ENCODE results near the gene CEP68. TPM values are rescaled to one million over a fixed set of nuclear protein-coding genes. Genes with fewer than 3 reads are reported as not detected.

The CEP68 gene
- total RNA-seq, 1 donor from 2014 or later: 38.3 TPM

GRCh38 chr2:65096948-65097347, 40.7 kb downstream of the CEP68 start:
- no peak overlapping the region for H3K27ac Mint-ChIP-seq (ENCODE audit: unreplicated experiment)
- TF ChIP-seq CTCF (IDR thresholded peaks at IDR 0.05; ENCODE audit: partially characterized antibody, unreplicated experiment): no peak
- no peaks in the 10 kb centered on the region for H3K27me3 Mint-ChIP-seq (ENCODE audit: unreplicated experiment)
- peaks cover 5% of the 10 kb centered on the region for H3K36me3 Mint-ChIP-seq (ENCODE audit: unreplicated experiment)
- H3K4me3 Mint-ChIP-seq (ENCODE audit: unreplicated experiment): no peak overlapping the region
- H3K4me1 Mint-ChIP-seq (ENCODE audit: low read depth, unreplicated experiment): no peaks in the 10 kb centered on the region
- DNase-seq: no peak
- peaks cover 3% of the 10 kb centered on the region for H3K9me3 Mint-ChIP-seq (ENCODE audit: unreplicated experiment)

- Mint-ChIP-seq H3K27ac (ENCODE audit: unreplicated experiment) (no peak overlapping the region), H3K4me3 (ENCODE audit: unreplicated experiment) (no peak overlapping the region), H3K4me1 (ENCODE audit: low read depth, unreplicated experiment) (no peaks in the 10 kb centered on the region), H3K9me3 (ENCODE audit: unreplicated experiment) (peaks cover 3% of the 10 kb centered on the region), H3K27me3 (ENCODE audit: unreplicated experiment) (no peaks in the 10 kb centered on the region), H3K36me3 (ENCODE audit: unreplicated experiment) (peaks cover 2% of the 10 kb centered on the region)
- no peak for TF ChIP-seq CTCF (IDR thresholded peaks at IDR 0.05; ENCODE audit: partially characterized antibody, unreplicated experiment)
- no peak for DNase-seq
Measured at GRCh38 chr2:65097844-65098243, 41.6 kb downstream of the CEP68 start.

DNA sequence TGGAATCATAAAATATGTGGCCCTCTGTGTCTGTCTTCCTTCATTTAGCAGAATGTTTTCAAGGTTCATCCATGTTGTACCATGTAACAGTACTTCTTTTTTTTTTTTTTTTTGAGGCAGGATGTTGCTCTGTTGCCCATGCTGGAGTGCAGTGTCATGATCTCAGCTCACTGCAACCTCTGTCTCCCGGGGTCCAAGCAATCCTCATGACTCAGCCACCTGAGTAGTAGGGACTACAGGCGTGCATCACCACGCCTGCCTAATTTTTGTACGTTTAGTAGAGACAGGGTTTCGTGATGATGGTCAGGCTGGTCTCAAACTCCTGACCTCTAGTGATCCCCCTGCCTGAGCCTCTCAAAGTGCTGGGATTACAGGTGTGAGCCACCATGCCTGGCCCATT, 42.5 kb downstream of the CEP68 start:
- Mint-ChIP-seq H3K9me3 (ENCODE audit: unreplicated experiment) (peaks cover 3% of the 10 kb centered on the region), H3K27ac (ENCODE audit: unreplicated experiment) (no peak overlapping the region), H3K36me3 (ENCODE audit: unreplicated experiment) (no peaks in the 10 kb centered on the region), H3K27me3 (ENCODE audit: unreplicated experiment) (no peaks in the 10 kb centered on the region), H3K4me1 (ENCODE audit: low read depth, unreplicated experiment) (no peaks in the 10 kb centered on the region), H3K4me3 (ENCODE audit: unreplicated experiment) (no peak overlapping the region)
- DNase-seq: no peak
- TF ChIP-seq CTCF (IDR thresholded peaks at IDR 0.05; ENCODE audit: partially characterized antibody, unreplicated experiment): no peak

DNA sequence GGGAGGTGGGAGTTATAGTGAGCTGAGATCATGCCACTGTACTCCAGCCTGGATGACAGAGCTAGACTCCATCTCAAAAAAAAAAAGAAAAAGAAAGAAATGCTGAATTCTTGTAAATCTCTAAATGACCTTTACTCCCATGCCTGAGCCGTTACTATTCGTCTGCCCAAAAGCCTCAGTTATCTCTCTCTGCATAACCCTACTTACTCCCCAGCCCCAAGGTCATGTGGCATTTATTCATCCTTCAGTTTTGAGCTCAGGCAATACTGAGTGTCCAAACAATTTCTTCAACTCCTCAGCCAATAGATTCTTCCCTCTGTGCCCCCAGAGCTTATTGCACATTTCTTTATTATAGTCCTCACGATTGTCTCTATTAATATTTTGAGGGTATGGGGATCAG, 44.9 kb downstream of the CEP68 start:
- Mint-ChIP-seq H3K27ac (ENCODE audit: unreplicated experiment) (no peak overlapping the region), H3K4me1 (ENCODE audit: low read depth, unreplicated experiment) (peaks cover 3% of the 10 kb centered on the region), H3K4me3 (ENCODE audit: unreplicated experiment) (no peak overlapping the region), H3K36me3 (ENCODE audit: unreplicated experiment) (no peaks in the 10 kb centered on the region), H3K9me3 (ENCODE audit: unreplicated experiment) (peaks cover 1% of the 10 kb centered on the region), H3K27me3 (ENCODE audit: unreplicated experiment) (no peaks in the 10 kb centered on the region)
- DNase-seq: no peak
- TF ChIP-seq CTCF (IDR thresholded peaks at IDR 0.05; ENCODE audit: partially characterized antibody, unreplicated experiment): no peak

DNA sequence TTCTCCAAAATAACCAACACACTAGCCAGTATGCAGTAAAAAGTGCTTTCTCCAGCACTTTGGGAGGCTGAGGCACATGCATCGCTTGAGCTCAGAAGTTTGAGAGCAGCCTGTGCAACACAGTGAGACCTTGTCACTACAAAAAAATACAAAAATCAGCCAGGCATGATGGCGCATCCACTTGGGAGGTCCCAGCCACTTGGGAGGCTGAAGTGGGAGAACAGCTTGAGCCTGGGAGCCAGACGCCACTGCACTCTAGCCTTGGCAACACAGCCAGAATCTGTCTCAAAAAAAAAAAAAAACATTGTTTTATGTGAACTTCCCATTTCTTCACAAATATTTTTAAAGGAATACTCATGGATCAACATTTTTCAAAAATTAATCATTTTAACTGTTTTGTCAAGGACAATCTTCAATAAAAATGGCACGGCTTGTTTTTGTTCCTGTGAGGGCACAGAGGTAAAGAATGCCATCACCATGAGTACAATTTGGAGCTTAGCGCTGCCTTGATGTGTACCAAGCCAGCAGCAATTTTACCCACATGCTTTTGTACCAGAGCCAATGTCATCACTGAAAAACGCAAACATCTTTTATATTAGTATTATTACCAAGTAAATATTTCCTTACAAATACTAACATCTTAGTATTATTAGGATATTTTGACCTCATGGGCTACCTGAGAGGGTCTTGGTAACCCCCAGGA, 46.9 kb downstream of the CEP68 start:
- no peaks in the 10 kb centered on the region for H3K36me3 Mint-ChIP-seq (ENCODE audit: unreplicated experiment)
- DNase-seq: peak; percentile 22
- H3K4me3 Mint-ChIP-seq (ENCODE audit: unreplicated experiment): no peak overlapping the region
- H3K27me3 Mint-ChIP-seq (ENCODE audit: unreplicated experiment): no peaks in the 10 kb centered on the region
- H3K27ac Mint-ChIP-seq (ENCODE audit: unreplicated experiment): no peak overlapping the region
- peaks cover 4% of the 10 kb centered on the region for H3K4me1 Mint-ChIP-seq (ENCODE audit: low read depth, unreplicated experiment)
- peaks cover 1% of the 10 kb centered on the region for H3K9me3 Mint-ChIP-seq (ENCODE audit: unreplicated experiment)
- no peak for TF ChIP-seq CTCF (IDR thresholded peaks at IDR 0.05; ENCODE audit: partially characterized antibody, unreplicated experiment)

All from glutamatergic neuron (in vitro differentiated cells).